Parathyroid adenoma (tissue), 2 donors: ENCODE measurements around the gene CASKIN2.

Source experiments
- H2AFZ ChIP-seq: fragments of 300-600 bp; sonication (generic); one replicate; pipeline ENCODE4 v1.7.0; 2017; ENCODE audit warnings: antibody characterized with exemption, mild to moderate bottlenecking
- H3K27ac ChIP-seq: fragments of 300-600 bp; sonication (generic); one replicate; pipeline ENCODE4 v1.7.0; 2017
- H3K27me3 ChIP-seq: fragments of 300-600 bp; sonication (generic); one replicate; pipeline ENCODE4 v1.7.0; 2017; ENCODE audit warnings: low read length; ENCODE audit not compliant: control insufficient read depth, insufficient read depth
- H3K36me3 ChIP-seq: fragments of 300-600 bp; sonication (generic); one replicate; pipeline ENCODE4 v1.7.0; 2017; ENCODE audit warnings: low read length; ENCODE audit not compliant: control insufficient read depth, insufficient read depth
- H3K4me1 ChIP-seq: fragments of 300-600 bp; sonication (generic); one replicate; pipeline ENCODE4 v1.7.0; 2017; ENCODE audit warnings: control low read depth
- H3K4me2 ChIP-seq: fragments of 300-600 bp; sonication (generic); one replicate; pipeline ENCODE4 v1.7.0; 2017; ENCODE audit warnings: low read length
- H3K4me3 ChIP-seq: fragments of 300-600 bp; sonication (generic); one replicate; pipeline ENCODE4 v1.7.0; 2017; ENCODE audit warnings: low read depth, low read length
- H3K79me2 ChIP-seq: fragments of 300-600 bp; sonication (generic); one replicate; pipeline ENCODE4 v1.7.0; 2017; ENCODE audit warnings: control low read depth
- H3K9ac ChIP-seq: fragments of 300-600 bp; sonication (generic); one replicate; pipeline ENCODE4 v1.7.0; 2017; ENCODE audit warnings: mild to moderate bottlenecking
- H3K9me3 ChIP-seq: fragments of 300-600 bp; sonication (generic); one replicate; pipeline ENCODE4 v1.7.0; 2017; ENCODE audit warnings: low read length; ENCODE audit not compliant: control insufficient read depth
- CTCF ChIP-seq: fragments of 300-600 bp; sonication (generic); IDR thresholded peaks from one replicate; pipeline ENCODE4 v1.7.0; 2017; ENCODE audit warnings: antibody characterized with exemption, mild to moderate bottlenecking
- donor health status: primary hyperparathyroidism.

The CASKIN2 gene

GRCh38 chr17:75487351-75488070 lies 27.8 kb downstream of the CASKIN2 start:
- H3K9ac ChIP-seq, result no peak overlapping the region
- peak overlapping the region; percentile 55 for H3K27ac ChIP-seq
- H3K27me3 ChIP-seq, result no peaks in the 10 kb centered on the region
- no peak overlapping the region for H3K4me2 ChIP-seq
- no peak for TF ChIP-seq CTCF
- peaks cover 6% of the 10 kb centered on the region for H3K79me2 ChIP-seq
- no peaks in the 10 kb centered on the region for H3K9me3 ChIP-seq
- no peaks in the 10 kb centered on the region for H3K36me3 ChIP-seq
- no peaks in the 10 kb centered on the region for H3K4me1 ChIP-seq
- no peak overlapping the region for H2AFZ ChIP-seq
- no peak overlapping the region for H3K4me3 ChIP-seq

GRCh38 chr17:75486951-75487350 lies 28.4 kb downstream of the CASKIN2 start:
- no peak for TF ChIP-seq CTCF
- Histone ChIP-seq H3K4me3 (no peak overlapping the region), H2AFZ (no peak overlapping the region), H3K9ac (no peak overlapping the region), H3K4me2 (no peak overlapping the region), H3K27me3 (no peaks in the 10 kb centered on the region), H3K27ac (peak overlapping the region; percentile 55), H3K4me1 (no peaks in the 10 kb centered on the region), H3K79me2 (peaks cover 6% of the 10 kb centered on the region), H3K36me3 (no peaks in the 10 kb centered on the region), H3K9me3 (no peaks in the 10 kb centered on the region)

- H3K27ac ChIP-seq, result no peak overlapping the region
- no peak overlapping the region for H3K9ac ChIP-seq
- no peak for TF ChIP-seq CTCF
- no peaks in the 10 kb centered on the region for H3K4me1 ChIP-seq
- H3K4me2 ChIP-seq, result no peak overlapping the region
- no peaks in the 10 kb centered on the region for H3K9me3 ChIP-seq
- H3K27me3 ChIP-seq, result no peaks in the 10 kb centered on the region
- peaks cover 6% of the 10 kb centered on the region for H3K79me2 ChIP-seq
- H3K4me3 ChIP-seq, result no peak overlapping the region
- H2AFZ ChIP-seq, result no peak overlapping the region
- H3K36me3 ChIP-seq, result no peaks in the 10 kb centered on the region
Measured at GRCh38 chr17:75486151-75486550, 29.2 kb downstream of the CASKIN2 start.

GRCh38 chr17:75485688-75486087 lies 29.6 kb downstream of the CASKIN2 start:
- Histone ChIP-seq H3K4me2 (no peak overlapping the region), H3K79me2 (peaks cover 10% of the 10 kb centered on the region), H3K27me3 (no peaks in the 10 kb centered on the region), H3K4me3 (no peak overlapping the region), H3K27ac (no peak overlapping the region), H3K4me1 (no peaks in the 10 kb centered on the region), H3K9me3 (no peaks in the 10 kb centered on the region), H3K36me3 (no peaks in the 10 kb centered on the region), H2AFZ (no peak overlapping the region), H3K9ac (no peak overlapping the region)
- no peak for TF ChIP-seq CTCF
